ENCODE measurements around the gene ZER1. TPM values are rescaled to one million over a fixed set of nuclear protein-coding genes. Genes with fewer than 3 reads are reported as not detected.

Gene ZER1
- total RNA-seq, 3 donors from 2014 or later (not counting 1 experiment from before 2014, with no cell fraction given) = 35.0 to 37.4 (median 35.2) TPM

- Mint-ChIP-seq H3K27ac (no peak overlapping the region), H3K36me3 (no peaks in the 10 kb centered on the region), H3K9me3 (no peaks in the 10 kb centered on the region), H3K4me3 (no peak overlapping the region), H3K27me3 (ENCODE audit: low read depth in 2 of 2) (no peaks in the 10 kb centered on the region), H3K4me1 (no peaks in the 10 kb centered on the region)
- intact Hi-C loops (cut with micrococcal nuclease) = no loop called here
- TF ChIP-seq CTCF (IDR thresholded peaks at IDR 0.05) = no peak
- 89% methylated on average over 13 of the region's 13 CpGs for WGBS (ENCODE audit: insufficient coverage)
- Histone ChIP-seq H3K36me3 (ENCODE audit: control insufficient read depth, insufficient read depth, low read length) (peaks cover 26% of the 10 kb centered on the region), H3K4me1 (ENCODE audit: control insufficient read depth, insufficient read depth, low read length) (no peaks in the 10 kb centered on the region), H3K4me3 (ENCODE audit: low read length) (no peak overlapping the region), H3K27ac (ENCODE audit: low read length) (no peak overlapping the region), H3K9me3 (ENCODE audit: control insufficient read depth, insufficient read depth, low read length) (no peaks in the 10 kb centered on the region), H3K27me3 (ENCODE audit: control insufficient read depth, insufficient read depth, low read length) (no peaks in the 10 kb centered on the region)
- DNase-seq (no peak), ATAC-seq (no peak)
Observed at GRCh38 chr9:128732576-128732975, 39.2 kb downstream of the ZER1 start.

GRCh38 chr9:128731691-128732090, 40.0 kb downstream of the ZER1 start:
- Histone ChIP-seq H3K27ac (ENCODE audit: low read length) (no peak overlapping the region), H3K36me3 (ENCODE audit: control insufficient read depth, insufficient read depth, low read length) (peaks cover 20% of the 10 kb centered on the region), H3K4me3 (ENCODE audit: low read length) (no peak overlapping the region), H3K4me1 (ENCODE audit: control insufficient read depth, insufficient read depth, low read length) (no peaks in the 10 kb centered on the region), H3K27me3 (ENCODE audit: control insufficient read depth, insufficient read depth, low read length) (no peaks in the 10 kb centered on the region), H3K9me3 (ENCODE audit: control insufficient read depth, insufficient read depth, low read length) (no peaks in the 10 kb centered on the region)
- no peak overlapping the region for H3K27ac Mint-ChIP-seq
- WGBS (ENCODE audit: insufficient coverage) = 84% methylated on average over 9 of the region's 9 CpGs
- no peak overlapping the region for H3K4me3 Mint-ChIP-seq
- H3K36me3 Mint-ChIP-seq = no peaks in the 10 kb centered on the region
- TF ChIP-seq CTCF (IDR thresholded peaks at IDR 0.05) = no peak
- intact Hi-C loops (cut with micrococcal nuclease) = no loop called here
- no peaks in the 10 kb centered on the region for H3K9me3 Mint-ChIP-seq
- no peak for DNase-seq
- H3K27me3 Mint-ChIP-seq (ENCODE audit: low read depth in 2 of 2) = no peaks in the 10 kb centered on the region
- H3K4me1 Mint-ChIP-seq = no peaks in the 10 kb centered on the region
- no peak for ATAC-seq

- WGBS (ENCODE audit: insufficient coverage) = 96% methylated on average over 13 of the region's 13 CpGs
- no peaks in the 10 kb centered on the region for H3K27me3 Mint-ChIP-seq (ENCODE audit: low read depth in 2 of 2)
- Histone ChIP-seq H3K27me3 (ENCODE audit: control insufficient read depth, insufficient read depth, low read length) (no peaks in the 10 kb centered on the region), H3K4me3 (ENCODE audit: low read length) (no peak overlapping the region), H3K4me1 (ENCODE audit: control insufficient read depth, insufficient read depth, low read length) (no peaks in the 10 kb centered on the region), H3K9me3 (ENCODE audit: control insufficient read depth, insufficient read depth, low read length) (no peaks in the 10 kb centered on the region), H3K27ac (ENCODE audit: low read length) (no peak overlapping the region), H3K36me3 (ENCODE audit: control insufficient read depth, insufficient read depth, low read length) (peaks cover 20% of the 10 kb centered on the region)
- no peak for ATAC-seq
- no peak overlapping the region for H3K27ac Mint-ChIP-seq
- no peak for TF ChIP-seq CTCF (IDR thresholded peaks at IDR 0.05)
- no peaks in the 10 kb centered on the region for H3K36me3 Mint-ChIP-seq
- H3K9me3 Mint-ChIP-seq = no peaks in the 10 kb centered on the region
- H3K4me1 Mint-ChIP-seq = no peaks in the 10 kb centered on the region
- H3K4me3 Mint-ChIP-seq = no peak overlapping the region
- intact Hi-C loops (cut with micrococcal nuclease) = no loop called here
- DNase-seq = no peak
Observed at GRCh38 chr9:128731093-128731492, 40.6 kb downstream of the ZER1 start.

- DNase-seq (no peak), ATAC-seq (no peak)
- Histone ChIP-seq H3K27me3 (ENCODE audit: control insufficient read depth, insufficient read depth, low read length) (no peaks in the 10 kb centered on the region), H3K9me3 (ENCODE audit: control insufficient read depth, insufficient read depth, low read length) (no peaks in the 10 kb centered on the region), H3K4me3 (ENCODE audit: low read length) (no peak overlapping the region), H3K36me3 (ENCODE audit: control insufficient read depth, insufficient read depth, low read length) (peaks cover 15% of the 10 kb centered on the region), H3K4me1 (ENCODE audit: control insufficient read depth, insufficient read depth, low read length) (peaks cover 5% of the 10 kb centered on the region), H3K27ac (ENCODE audit: low read length) (no peak overlapping the region)
- H3K4me3 Mint-ChIP-seq = no peak overlapping the region
- intact Hi-C loops (cut with micrococcal nuclease) = no loop called here
- no peaks in the 10 kb centered on the region for H3K9me3 Mint-ChIP-seq
- no peak overlapping the region for H3K27ac Mint-ChIP-seq
- no peaks in the 10 kb centered on the region for H3K27me3 Mint-ChIP-seq (ENCODE audit: low read depth in 2 of 2)
- peaks cover 4% of the 10 kb centered on the region in 2 donors for H3K4me1 Mint-ChIP-seq
- no peaks in the 10 kb centered on the region for H3K36me3 Mint-ChIP-seq
- 96% methylated on average over 27 of the region's 27 CpGs for WGBS (ENCODE audit: insufficient coverage)
- TF ChIP-seq CTCF (IDR thresholded peaks at IDR 0.05) = no peak
Observed at GRCh38 chr9:128729766-128730517, 41.8 kb downstream of the ZER1 start.
